HEK293 (cell line): Measurements from ENCODE around the gene TMEM19.

Experiments
- GLIS2 ChIP-seq: fragments of 450-650 bp; formaldehyde crosslinking; IDR thresholded peaks from 2 replicates; pipeline ENCODE4 v1.5.1; 2016; ENCODE audit warnings: missing biosample characterization, missing genetic modification characterization
- HIC1 ChIP-seq: fragments of 450-650 bp; formaldehyde crosslinking; IDR thresholded peaks from 2 replicates; pipeline ENCODE4 v1.5.1; 2016; ENCODE audit warnings: missing biosample characterization, missing genetic modification characterization
- HOXA7 ChIP-seq: sonication (generic); formaldehyde crosslinking; IDR thresholded peaks from 2 replicates; pipeline ENCODE4 v1.8.1; 2022; ENCODE audit warnings: missing genetic modification reagents, borderline replicate concordance
- SCRT2 ChIP-seq: fragments of 450-650 bp; formaldehyde crosslinking; IDR thresholded peaks from 2 replicates; pipeline ENCODE4 v1.5.1; 2016; ENCODE audit warnings: missing biosample characterization, missing genetic modification characterization
- SP7 ChIP-seq: fragments of 450-650 bp; formaldehyde crosslinking; IDR thresholded peaks from 2 replicates; pipeline ENCODE4 v1.5.1; 2016; ENCODE audit warnings: missing biosample characterization, missing genetic modification characterization
- TCF7L2 ChIP-seq: IDR thresholded peaks from 2 replicates; pipeline ENCODE4 v1.6.1; 2011; ENCODE audit warnings: low read depth, mild to moderate bottlenecking, inconsistent platforms, low read length, moderate library complexity, borderline replicate concordance
- TRIM28 ChIP-seq: IDR thresholded peaks from 2 replicates; pipeline ENCODE4 v1.6.1; 2011; ENCODE audit warnings: low read length, control low read depth, borderline replicate concordance
- ZBTB21 ChIP-seq: fragments of 450-650 bp; formaldehyde crosslinking; IDR thresholded peaks from 2 replicates; pipeline ENCODE4 v1.5.1; 2017; ENCODE audit warnings: missing biosample characterization, missing genetic modification characterization
- ZEB2 ChIP-seq: fragments of 450-650 bp; formaldehyde crosslinking; IDR thresholded peaks from 2 replicates; pipeline ENCODE4 v1.5.1; 2016; ENCODE audit warnings: missing biosample characterization, missing genetic modification characterization
- ZFP37 ChIP-seq: fragments of 450-650 bp; formaldehyde crosslinking; IDR thresholded peaks from 2 replicates; pipeline ENCODE4 v1.5.1; 2016; ENCODE audit warnings: missing biosample characterization, missing genetic modification characterization
- ZFP41 ChIP-seq: fragments of 450-650 bp; formaldehyde crosslinking; IDR thresholded peaks from 2 replicates; pipeline ENCODE4 v1.5.1; 2016; ENCODE audit warnings: missing biosample characterization, missing genetic modification characterization, borderline replicate concordance
- ZNF10 ChIP-seq: fragments of 450-650 bp; formaldehyde crosslinking; IDR thresholded peaks from 2 replicates; pipeline ENCODE4 v1.5.1; 2017; ENCODE audit warnings: missing biosample characterization, missing genetic modification characterization
- ZNF112 ChIP-seq: fragments of 450-650 bp; formaldehyde crosslinking; IDR thresholded peaks from 2 replicates; pipeline ENCODE4 v1.5.0; 2017; ENCODE audit warnings: missing biosample characterization, missing genetic modification characterization
- ZNF140 ChIP-seq: fragments of 450-650 bp; formaldehyde crosslinking; IDR thresholded peaks from 2 replicates; pipeline ENCODE4 v1.5.1; 2016; ENCODE audit warnings: missing biosample characterization, missing genetic modification characterization
- ZNF174 ChIP-seq: fragments of 450-650 bp; formaldehyde crosslinking; IDR thresholded peaks from 2 replicates; pipeline ENCODE4 v1.5.0; 2017; ENCODE audit warnings: missing biosample characterization, mild to moderate bottlenecking, missing genetic modification characterization
- ZNF19 ChIP-seq: fragments of 450-650 bp; formaldehyde crosslinking; IDR thresholded peaks from 2 replicates; pipeline ENCODE4; 2016; ENCODE audit warnings: missing biosample characterization, missing genetic modification characterization, low read depth
- ZNF202 ChIP-seq: fragments of 450-650 bp; formaldehyde crosslinking; IDR thresholded peaks from 2 replicates; pipeline ENCODE4 v1.5.1; 2016; ENCODE audit warnings: missing biosample characterization, missing genetic modification characterization, borderline replicate concordance
- ZNF214 ChIP-seq: fragments of 450-650 bp; formaldehyde crosslinking; IDR thresholded peaks from 2 replicates; pipeline ENCODE4 v1.5.1; 2017; ENCODE audit warnings: missing biosample characterization, mild to moderate bottlenecking, missing genetic modification characterization, borderline replicate concordance
- ZNF221 ChIP-seq: fragments of 450-650 bp; formaldehyde crosslinking; IDR thresholded peaks from 2 replicates; pipeline ENCODE4 v1.5.1; 2017; ENCODE audit warnings: missing biosample characterization, missing genetic modification characterization, borderline replicate concordance
- ZNF311 ChIP-seq: fragments of 450-650 bp; formaldehyde crosslinking; IDR thresholded peaks from 2 replicates; pipeline ENCODE4 v1.5.1; 2017; ENCODE audit warnings: missing biosample characterization, missing genetic modification characterization, borderline replicate concordance
- ZNF341 ChIP-seq: fragments of 450-650 bp; formaldehyde crosslinking; IDR thresholded peaks from 2 replicates; pipeline ENCODE4; 2016; ENCODE audit warnings: low read depth, missing biosample characterization, missing genetic modification characterization
- ZNF391 ChIP-seq: fragments of 450-650 bp; formaldehyde crosslinking; IDR thresholded peaks from 2 replicates; pipeline ENCODE4 v1.5.1; 2016; ENCODE audit warnings: low read depth, missing biosample characterization, missing genetic modification characterization, borderline replicate concordance
- ZNF513 ChIP-seq: fragments of 450-650 bp; IDR thresholded peaks from 2 replicates; pipeline ENCODE4 v1.5.1; 2018; ENCODE audit warnings: missing biosample characterization, missing genetic modification characterization
- ZNF600 ChIP-seq: fragments of 450-650 bp; formaldehyde crosslinking; IDR thresholded peaks from 2 replicates; pipeline ENCODE4 v1.5.1; 2016; ENCODE audit warnings: missing biosample characterization, missing genetic modification characterization
- ZNF792 ChIP-seq: fragments of 450-650 bp; formaldehyde crosslinking; IDR thresholded peaks from 2 replicates; pipeline ENCODE4 v1.5.1; 2016; ENCODE audit warnings: missing biosample characterization, missing genetic modification characterization
- TF ChIP-seq, protein P1 (sequence below): fragments of 450-650 bp; formaldehyde crosslinking; IDR thresholded peaks from 2 replicates; pipeline ENCODE4 v1.5.1; 2016; ENCODE audit warnings: missing biosample characterization, missing genetic modification characterization
- TF ChIP-seq, protein P2 (sequence below): fragments of 450-650 bp; formaldehyde crosslinking; IDR thresholded peaks from 2 replicates; pipeline ENCODE4 v1.5.1; 2016; ENCODE audit warnings: missing biosample characterization, missing genetic modification characterization, borderline replicate concordance
- TF ChIP-seq, protein P3 (sequence below): fragments of 450-650 bp; formaldehyde crosslinking; IDR thresholded peaks from 2 replicates; pipeline ENCODE4 v1.5.0; 2017; ENCODE audit warnings: missing biosample characterization, missing genetic modification characterization, borderline replicate concordance

Gene TMEM19

GRCh38 chr12:71663561-71664410 lies 22.1 kb upstream of the TMEM19 start, which contains the start of the genes THAP2 and ZFC3H1 (continued):
- TF ChIP-seq ZNF221 (tag by site-specific recombination) (no peak), GLIS2 (no peak), SP7 (tag by site-specific recombination) (0 out of 2 replicates have a peak, but pooled peaks have one; percentile 34), ZNF792 (tag by site-specific recombination) (0 out of 2 replicates have a peak, but pooled peaks have one; percentile 34), ZBTB21 (tag by site-specific recombination) (no peak), ZNF513 (tag by site-specific recombination) (no peak), HOXA7 (CRISPR knock-in tag) (no peak), HIC1 (tag by site-specific recombination) (no peak), ZNF600 (peak; percentile 49), ZNF112 (tag by site-specific recombination) (no peak), TCF7L2 (peak; percentile 6; the same call in 1 of the 2 replicates), TRIM28 (no peak), ZNF341 (peak; percentile 59; the same call in 1 of the 2 replicates), SCRT2 (tag by site-specific recombination) (no peak), ZFP41 (tag by site-specific recombination) (no peak), ZNF140 (tag by site-specific recombination) (no peak), ZNF19 (tag by site-specific recombination) (no peak), ZFP37 (tag by site-specific recombination) (no peak; the same call in none of the 2 replicates), ZEB2 (peak; percentile 58), ZNF311 (tag by site-specific recombination) (no peak), ZNF214 (tag by site-specific recombination) (no peak), ZNF10 (no peak), ZNF391 (peak; percentile 32; the same call in 1 of the 2 replicates), ZNF174 (tag by site-specific recombination) (no peak), ZNF202 (tag by site-specific recombination) (no peak)
- TF ChIP-seq, protein P1, sequence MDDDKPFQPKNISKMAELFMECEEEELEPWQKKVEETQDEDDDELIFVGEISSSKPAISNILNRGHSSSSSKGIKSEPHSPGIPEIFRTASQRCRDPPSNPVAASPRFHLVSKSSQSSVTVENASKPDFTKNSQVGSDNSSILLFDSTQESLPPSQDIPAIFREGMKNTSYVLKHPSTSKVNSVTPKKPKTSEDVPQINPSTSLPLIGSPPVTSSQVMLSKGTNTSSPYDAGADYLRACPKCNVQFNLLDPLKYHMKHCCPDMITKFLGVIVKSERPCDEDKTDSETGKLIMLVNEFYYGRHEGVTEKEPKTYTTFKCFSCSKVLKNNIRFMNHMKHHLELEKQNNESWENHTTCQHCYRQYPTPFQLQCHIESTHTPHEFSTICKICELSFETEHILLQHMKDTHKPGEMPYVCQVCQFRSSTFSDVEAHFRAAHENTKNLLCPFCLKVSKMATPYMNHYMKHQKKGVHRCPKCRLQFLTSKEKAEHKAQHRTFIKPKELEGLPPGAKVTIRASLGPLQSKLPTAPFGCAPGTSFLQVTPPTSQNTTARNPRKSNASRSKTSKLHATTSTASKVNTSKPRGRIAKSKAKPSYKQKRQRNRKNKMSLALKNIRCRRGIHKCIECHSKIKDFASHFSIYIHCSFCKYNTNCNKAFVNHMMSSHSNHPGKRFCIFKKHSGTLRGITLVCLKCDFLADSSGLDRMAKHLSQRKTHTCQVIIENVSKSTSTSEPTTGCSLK (tag by site-specific recombination) = no peak
- TF ChIP-seq, protein P2, sequence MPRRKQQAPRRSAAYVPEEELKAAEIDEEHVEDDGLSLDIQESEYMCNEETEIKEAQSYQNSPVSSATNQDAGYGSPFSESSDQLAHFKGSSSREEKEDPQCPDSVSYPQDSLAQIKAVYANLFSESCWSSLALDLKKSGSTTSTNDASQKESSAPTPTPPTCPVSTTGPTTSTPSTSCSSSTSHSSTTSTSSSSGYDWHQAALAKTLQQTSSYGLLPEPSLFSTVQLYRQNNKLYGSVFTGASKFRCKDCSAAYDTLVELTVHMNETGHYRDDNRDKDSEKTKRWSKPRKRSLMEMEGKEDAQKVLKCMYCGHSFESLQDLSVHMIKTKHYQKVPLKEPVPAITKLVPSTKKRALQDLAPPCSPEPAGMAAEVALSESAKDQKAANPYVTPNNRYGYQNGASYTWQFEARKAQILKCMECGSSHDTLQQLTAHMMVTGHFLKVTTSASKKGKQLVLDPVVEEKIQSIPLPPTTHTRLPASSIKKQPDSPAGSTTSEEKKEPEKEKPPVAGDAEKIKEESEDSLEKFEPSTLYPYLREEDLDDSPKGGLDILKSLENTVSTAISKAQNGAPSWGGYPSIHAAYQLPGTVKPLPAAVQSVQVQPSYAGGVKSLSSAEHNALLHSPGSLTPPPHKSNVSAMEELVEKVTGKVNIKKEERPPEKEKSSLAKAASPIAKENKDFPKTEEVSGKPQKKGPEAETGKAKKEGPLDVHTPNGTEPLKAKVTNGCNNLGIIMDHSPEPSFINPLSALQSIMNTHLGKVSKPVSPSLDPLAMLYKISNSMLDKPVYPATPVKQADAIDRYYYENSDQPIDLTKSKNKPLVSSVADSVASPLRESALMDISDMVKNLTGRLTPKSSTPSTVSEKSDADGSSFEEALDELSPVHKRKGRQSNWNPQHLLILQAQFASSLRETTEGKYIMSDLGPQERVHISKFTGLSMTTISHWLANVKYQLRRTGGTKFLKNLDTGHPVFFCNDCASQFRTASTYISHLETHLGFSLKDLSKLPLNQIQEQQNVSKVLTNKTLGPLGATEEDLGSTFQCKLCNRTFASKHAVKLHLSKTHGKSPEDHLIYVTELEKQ (tag by site-specific recombination) = no peak
- TF ChIP-seq, protein P3, sequence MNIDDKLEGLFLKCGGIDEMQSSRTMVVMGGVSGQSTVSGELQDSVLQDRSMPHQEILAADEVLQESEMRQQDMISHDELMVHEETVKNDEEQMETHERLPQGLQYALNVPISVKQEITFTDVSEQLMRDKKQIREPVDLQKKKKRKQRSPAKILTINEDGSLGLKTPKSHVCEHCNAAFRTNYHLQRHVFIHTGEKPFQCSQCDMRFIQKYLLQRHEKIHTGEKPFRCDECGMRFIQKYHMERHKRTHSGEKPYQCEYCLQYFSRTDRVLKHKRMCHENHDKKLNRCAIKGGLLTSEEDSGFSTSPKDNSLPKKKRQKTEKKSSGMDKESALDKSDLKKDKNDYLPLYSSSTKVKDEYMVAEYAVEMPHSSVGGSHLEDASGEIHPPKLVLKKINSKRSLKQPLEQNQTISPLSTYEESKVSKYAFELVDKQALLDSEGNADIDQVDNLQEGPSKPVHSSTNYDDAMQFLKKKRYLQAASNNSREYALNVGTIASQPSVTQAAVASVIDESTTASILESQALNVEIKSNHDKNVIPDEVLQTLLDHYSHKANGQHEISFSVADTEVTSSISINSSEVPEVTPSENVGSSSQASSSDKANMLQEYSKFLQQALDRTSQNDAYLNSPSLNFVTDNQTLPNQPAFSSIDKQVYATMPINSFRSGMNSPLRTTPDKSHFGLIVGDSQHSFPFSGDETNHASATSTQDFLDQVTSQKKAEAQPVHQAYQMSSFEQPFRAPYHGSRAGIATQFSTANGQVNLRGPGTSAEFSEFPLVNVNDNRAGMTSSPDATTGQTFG (tag by site-specific recombination) = no peak
